ENCODE data around the gene ABCA7.
"Not testable (repeated sequence)": the region's sequence is repeated elsewhere in the genome, so short reads cannot be mapped to it uniquely, and the experiment has no call there.

ABCA7 gene

GRCh38 chr19:1105008-1105872 is 65.3 kb downstream of the ABCA7 start:
- DNase-seq (ENCODE audit: low read depth, low spot score) = no peak

GRCh38 chr19:1105873-1106840 is 66.2 kb downstream of the ABCA7 start:
- DNase-seq (ENCODE audit: low read depth, low spot score) = no peak

- DNase-seq (ENCODE audit: low read depth, low spot score) = no peak
Measured at GRCh38 chr19:1106841-1107660, 67.1 kb downstream of the ABCA7 start.

GRCh38 chr19:1107661-1108261 is 67.9 kb downstream of the ABCA7 start:
- no peak for DNase-seq (ENCODE audit: low read depth, low spot score)

- DNase-seq (ENCODE audit: low read depth, low spot score) = no peak
Measured at GRCh38 chr19:1108291-1109031, 68.6 kb downstream of the ABCA7 start.

GRCh38 chr19:1109032-1109551 is 69.2 kb downstream of the ABCA7 start:
- no peak for DNase-seq (ENCODE audit: low read depth, low spot score)

GRCh38 chr19:1109697-1110671 is 70.1 kb downstream of the ABCA7 start:
- DNase-seq (ENCODE audit: low read depth, low spot score) = no peak

- no peak for DNase-seq (ENCODE audit: low read depth, low spot score)
Measured at GRCh38 chr19:1110809-1111640, 71.1 kb downstream of the ABCA7 start.

GRCh38 chr19:1111641-1112267 is 71.8 kb downstream of the ABCA7 start:
- DNase-seq (ENCODE audit: low read depth, low spot score) = no peak

- DNase-seq (ENCODE audit: low read depth, low spot score) = no peak
Measured at GRCh38 chr19:1112268-1113029, 72.5 kb downstream of the ABCA7 start.

- no peak for DNase-seq (ENCODE audit: low read depth, low spot score)
Measured at GRCh38 chr19:1113030-1113985, 73.4 kb downstream of the ABCA7 start.

GRCh38 chr19:1113986-1114483 is 74.1 kb downstream of the ABCA7 start:
- no peak for DNase-seq (ENCODE audit: low read depth, low spot score)

GRCh38 chr19:1114728-1115127 is 74.8 kb downstream of the ABCA7 start:
- not testable (repeated sequence) for DNase-seq (ENCODE audit: low read depth, low spot score)

Measured in activated CD4-positive, CD25-positive, alpha-beta regulatory T cell treated with anti-CD3 and anti-CD28 coated beads, Interleukin-2, amount 50 U/mL, for 16 hours (primary cell).